SJCRH30 (cell line): ENCODE results near the gene KCND3. TPM values are rescaled to one million over a fixed set of nuclear protein-coding genes. Genes with fewer than 3 reads are reported as not detected.

Experiments used
- DNase-seq, 2 experiments: peaks; one replicate each; pipeline ENCODE4 v3.0.0-alpha.2; 2015 to 2020
- H3K27ac ChIP-seq: fragments of 250-450 bp; sonication (Bioruptor Pico); 2 replicates; pipeline ENCODE4 v1.5.1; 2020; ENCODE audit warnings: mild to moderate bottlenecking, moderate library complexity
- H3K27me3 ChIP-seq: fragments of 250-450 bp; sonication (Bioruptor Pico); 2 replicates; pipeline ENCODE4 v1.5.1; 2020; ENCODE audit warnings: mild to moderate bottlenecking, moderate library complexity
- H3K36me3 ChIP-seq: fragments of 250-450 bp; sonication (Bioruptor Pico); 2 replicates; pipeline ENCODE4 v1.5.1; 2020; ENCODE audit warnings: mild to moderate bottlenecking, moderate library complexity
- H3K4me1 ChIP-seq: fragments of 250-450 bp; sonication (Bioruptor Pico); 2 replicates; pipeline ENCODE4 v1.5.1; 2020; ENCODE audit warnings: mild to moderate bottlenecking, moderate library complexity
- H3K4me3 ChIP-seq: fragments of 250-450 bp; sonication (Bioruptor Pico); 2 replicates; pipeline ENCODE4 v1.5.1; 2020; ENCODE audit warnings: mild to moderate bottlenecking, moderate library complexity
- H3K9me3 ChIP-seq: fragments of 250-450 bp; sonication (Bioruptor Pico); replicated peaks from 2 replicates; pipeline ENCODE4 v1.5.1; 2020; ENCODE audit warnings: mild to moderate bottlenecking, moderate library complexity
- total RNA-seq: library from RNA; depleted of rRNA; stranded (reverse); fragments of >200 nt; shearing (Covaris generic); gene quantifications from 2 replicates; pipeline ENCODE4 v1.2.3, GENCODE V29; 2014

Gene KCND3
- total RNA-seq, 1 experiment from 2014 or later: 5.1 TPM

GRCh38 chr1:111904478-111905218 is 84.8 kb downstream of the KCND3 start:
- no peaks in the 10 kb centered on the region for H3K27me3 ChIP-seq
- H3K9me3 ChIP-seq: no peaks in the 10 kb centered on the region
- peak overlapping the region; percentile 99 for H3K27ac ChIP-seq
- DNase-seq: peak; percentile 94
- H3K36me3 ChIP-seq: no peaks in the 10 kb centered on the region
- peak overlapping the region; percentile 36 for H3K4me3 ChIP-seq
- H3K4me1 ChIP-seq: peaks cover 49% of the 10 kb centered on the region

DNA sequence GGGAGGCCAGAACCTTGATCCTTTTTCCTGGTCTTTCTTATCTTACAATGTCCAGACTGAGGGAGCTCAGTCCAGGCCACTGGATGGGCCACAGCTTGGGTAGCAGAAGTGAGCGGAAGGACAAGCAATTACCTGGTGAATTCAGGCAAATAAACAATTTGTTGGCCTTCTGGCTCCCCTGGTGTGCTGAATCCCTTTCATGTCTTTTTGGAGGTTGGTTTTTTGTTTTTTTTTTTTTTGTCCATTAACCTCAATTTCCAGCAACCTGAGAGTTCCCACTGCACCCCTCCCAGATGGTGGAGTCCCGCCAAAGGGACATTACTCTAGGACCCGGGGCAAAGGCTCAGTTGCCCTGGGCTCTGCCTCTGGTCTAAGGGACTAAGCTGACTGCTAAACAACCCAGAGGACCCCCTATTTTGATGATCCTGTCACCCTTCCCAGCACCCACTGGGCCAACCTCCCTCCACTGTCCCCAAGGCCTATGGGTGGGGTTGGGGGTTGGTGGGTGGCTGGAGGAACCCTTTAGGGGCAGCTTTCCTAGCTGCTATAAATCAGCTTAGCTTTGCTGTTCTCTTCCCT is 85.5 kb downstream of the KCND3 start:
- Histone ChIP-seq H3K9me3 (no peaks in the 10 kb centered on the region), H3K36me3 (no peaks in the 10 kb centered on the region), H3K4me3 (peak overlapping the region; percentile 36), H3K4me1 (peaks cover 49% of the 10 kb centered on the region), H3K27ac (peak overlapping the region; percentile 99), H3K27me3 (no peaks in the 10 kb centered on the region)
- peak in 1 of 2 experiments; percentile 33 for DNase-seq

- H3K4me3 ChIP-seq: no peak overlapping the region
- peak overlapping the region; percentile 99 for H3K27ac ChIP-seq
- H3K4me1 ChIP-seq: peaks cover 49% of the 10 kb centered on the region
- H3K27me3 ChIP-seq: no peaks in the 10 kb centered on the region
- H3K36me3 ChIP-seq: no peaks in the 10 kb centered on the region
- no peak for DNase-seq
- no peaks in the 10 kb centered on the region for H3K9me3 ChIP-seq
These were observed 86.2 kb downstream of the KCND3 start for GRCh38 chr1:111903148-111903870.

GRCh38 chr1:111895469-111895868 is 94.0 kb downstream of the KCND3 start:
- H3K4me3 ChIP-seq: no peak overlapping the region
- H3K27ac ChIP-seq: no peak overlapping the region
- no peaks in the 10 kb centered on the region for H3K36me3 ChIP-seq
- no peaks in the 10 kb centered on the region for H3K4me1 ChIP-seq
- no peaks in the 10 kb centered on the region for H3K9me3 ChIP-seq
- H3K27me3 ChIP-seq: no peaks in the 10 kb centered on the region
- peak in 1 of 2 experiments; percentile 28 for DNase-seq

DNA sequence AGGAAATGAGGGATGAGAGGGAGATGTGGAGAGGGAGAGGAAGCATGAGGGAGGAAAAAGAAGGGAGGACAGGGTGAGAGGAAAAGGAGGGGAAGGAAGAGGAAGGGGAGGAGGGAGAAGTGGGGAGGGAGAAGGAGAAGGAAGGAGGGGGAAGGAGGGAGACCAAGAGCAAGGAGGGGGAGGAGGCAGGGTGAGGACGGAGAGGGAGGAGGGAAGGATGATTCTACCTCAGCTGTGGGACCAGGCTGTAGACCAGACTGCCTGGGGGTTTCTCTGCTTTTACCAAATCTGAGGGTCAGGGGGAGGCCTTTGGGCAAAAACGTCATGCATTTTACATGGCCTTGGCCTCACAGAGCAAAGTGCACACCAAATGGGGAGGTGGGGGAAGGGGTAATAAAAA is 94.5 kb downstream of the KCND3 start:
- H3K4me1 ChIP-seq: no peaks in the 10 kb centered on the region

DNA sequence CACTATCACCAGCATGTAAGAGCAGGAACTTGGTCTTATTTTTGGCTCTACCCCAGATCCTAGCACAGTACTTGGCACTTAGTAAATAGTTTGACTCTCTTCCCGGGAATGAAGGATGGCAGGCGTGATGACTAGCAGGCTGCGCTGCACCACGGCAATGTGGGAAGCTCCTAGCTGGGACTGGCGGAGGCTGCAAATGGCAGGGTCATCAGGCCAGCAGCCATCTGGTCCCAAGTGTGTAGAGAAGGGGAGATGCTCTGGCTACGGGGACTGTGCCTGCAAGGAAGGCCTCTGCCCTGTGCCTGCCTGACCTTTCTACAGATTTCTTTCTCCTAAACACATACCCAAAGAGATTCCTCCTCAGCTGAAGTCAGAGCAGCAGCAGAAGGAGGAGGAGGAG is 95.0 kb downstream of the KCND3 start:
- Histone ChIP-seq H3K36me3 (no peaks in the 10 kb centered on the region), H3K4me1 (no peaks in the 10 kb centered on the region)
- DNase-seq: no peak

More for the DNA sequence above, 94.5 kb downstream of the KCND3 start:
- Histone ChIP-seq H3K4me3 (no peak overlapping the region), H3K27me3 (no peaks in the 10 kb centered on the region), H3K36me3 (no peaks in the 10 kb centered on the region), H3K9me3 (no peaks in the 10 kb centered on the region), H3K27ac (no peak overlapping the region)
- no peak for DNase-seq

DNA sequence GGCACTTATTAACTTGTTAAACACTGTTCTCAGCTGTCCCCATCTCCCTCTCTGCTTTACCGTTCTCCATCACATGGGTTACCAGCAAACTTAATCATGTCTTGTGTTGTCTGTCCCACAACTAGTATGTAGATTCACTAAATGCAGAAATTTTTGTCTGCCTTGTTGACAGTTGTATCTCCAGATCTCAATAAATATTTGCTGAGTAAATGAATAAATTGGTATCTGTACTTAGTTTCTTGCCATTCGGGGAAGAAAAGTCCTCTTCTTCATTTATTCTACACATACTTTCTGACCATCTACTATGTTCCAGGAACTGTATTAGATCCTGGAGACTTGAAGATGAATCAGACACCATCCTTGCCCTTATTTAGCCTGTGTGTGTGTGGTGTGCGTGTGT is 97.9 kb downstream of the KCND3 start:
- peaks cover 14% of the 10 kb centered on the region for H3K4me1 ChIP-seq
- H3K27me3 ChIP-seq: no peaks in the 10 kb centered on the region
- DNase-seq: no peak
- no peaks in the 10 kb centered on the region for H3K9me3 ChIP-seq
- no peak overlapping the region for H3K27ac ChIP-seq
- H3K36me3 ChIP-seq: no peaks in the 10 kb centered on the region
- H3K4me3 ChIP-seq: no peak overlapping the region

More for the DNA sequence above, 95.0 kb downstream of the KCND3 start:
- H3K4me3 ChIP-seq: no peak overlapping the region
- H3K9me3 ChIP-seq: no peaks in the 10 kb centered on the region
- no peak overlapping the region for H3K27ac ChIP-seq
- no peaks in the 10 kb centered on the region for H3K27me3 ChIP-seq

GRCh38 chr1:111888740-111889376 is 100.6 kb downstream of the KCND3 start:
- no peak for DNase-seq
- Histone ChIP-seq H3K9me3 (no peaks in the 10 kb centered on the region), H3K4me3 (no peak overlapping the region), H3K27me3 (no peaks in the 10 kb centered on the region), H3K27ac (no peak overlapping the region), H3K36me3 (no peaks in the 10 kb centered on the region), H3K4me1 (peaks cover 20% of the 10 kb centered on the region)

GRCh38 chr1:111887875-111888274 is 101.6 kb downstream of the KCND3 start:
- Histone ChIP-seq H3K9me3 (no peaks in the 10 kb centered on the region), H3K27me3 (no peaks in the 10 kb centered on the region), H3K27ac (no peak overlapping the region), H3K4me3 (no peak overlapping the region), H3K36me3 (no peaks in the 10 kb centered on the region), H3K4me1 (peaks cover 26% of the 10 kb centered on the region)
- no peak for DNase-seq

- H3K27me3 ChIP-seq: no peaks in the 10 kb centered on the region
- H3K36me3 ChIP-seq: no peaks in the 10 kb centered on the region
- H3K9me3 ChIP-seq: no peaks in the 10 kb centered on the region
- H3K4me3 ChIP-seq: no peak overlapping the region
- peak overlapping the region; percentile 29; the same call in 1 of the 2 replicates for H3K27ac ChIP-seq
- H3K4me1 ChIP-seq: peaks cover 30% of the 10 kb centered on the region
- no peak for DNase-seq
These were observed 102.1 kb downstream of the KCND3 start for GRCh38 chr1:111887385-111887784.

DNA sequence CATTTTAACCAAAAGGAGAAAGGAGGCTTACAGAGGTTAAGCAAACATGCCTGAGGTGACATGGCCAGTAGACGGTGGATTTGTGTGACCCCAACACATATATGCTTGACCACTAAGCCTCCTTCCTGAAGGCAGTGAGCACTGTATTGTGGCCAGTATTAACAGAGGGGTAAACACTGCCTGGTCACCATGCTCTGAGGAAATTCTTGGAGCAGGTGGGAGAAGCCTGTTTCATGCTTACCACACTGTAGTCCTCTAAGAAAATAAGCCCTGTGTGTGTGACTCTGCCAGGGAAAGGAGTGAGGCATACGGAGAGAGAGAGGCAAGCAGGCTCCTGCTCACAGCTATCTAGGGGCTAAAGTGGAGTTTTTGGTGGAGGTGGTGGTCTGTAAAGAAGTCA is 102.7 kb downstream of the KCND3 start:
- Histone ChIP-seq H3K27ac (peak overlapping the region; percentile 29), H3K4me3 (no peak overlapping the region), H3K36me3 (no peaks in the 10 kb centered on the region), H3K4me1 (peaks cover 36% of the 10 kb centered on the region), H3K27me3 (no peaks in the 10 kb centered on the region), H3K9me3 (no peaks in the 10 kb centered on the region)
- DNase-seq: peak; percentile 42 to 59

GRCh38 chr1:111884772-111885443 is 104.6 kb downstream of the KCND3 start:
- H3K4me3 ChIP-seq: no peak overlapping the region
- no peaks in the 10 kb centered on the region for H3K9me3 ChIP-seq
- peaks cover 49% of the 10 kb centered on the region for H3K4me1 ChIP-seq
- H3K27me3 ChIP-seq: no peaks in the 10 kb centered on the region
- no peak for DNase-seq
- H3K27ac ChIP-seq: no peak overlapping the region
- H3K36me3 ChIP-seq: no peaks in the 10 kb centered on the region

DNA sequence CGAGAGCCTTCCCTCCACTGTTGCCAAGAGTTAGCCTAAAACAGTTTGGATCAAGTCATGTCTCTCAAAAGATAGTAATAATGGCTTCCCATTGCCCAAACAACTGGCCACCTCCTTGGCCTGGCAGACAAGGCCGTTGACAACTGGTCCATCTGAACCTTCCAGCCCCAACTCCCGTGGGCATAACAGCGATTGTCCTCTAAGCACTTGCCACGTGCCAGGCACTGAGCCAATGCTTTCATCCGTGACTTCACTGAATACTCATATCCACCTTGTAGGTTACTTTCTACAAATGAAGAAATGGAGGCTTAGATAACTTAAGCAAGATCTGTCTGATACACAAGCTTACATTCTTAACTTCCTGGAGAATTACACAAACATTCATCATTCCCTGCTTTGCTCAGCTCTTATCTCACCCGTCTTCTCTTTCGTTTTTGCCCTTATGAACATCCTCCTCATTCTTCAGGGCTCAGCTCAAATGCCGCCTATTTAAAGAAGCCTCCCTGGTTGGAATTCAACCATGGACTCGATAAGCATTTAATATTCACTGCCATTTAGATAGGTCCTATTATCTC is 106.4 kb downstream of the KCND3 start:
- Histone ChIP-seq H3K27ac (peak overlapping the region; percentile 46; the same call in 1 of the 2 replicates), H3K4me1 (peaks cover 63% of the 10 kb centered on the region), H3K36me3 (no peaks in the 10 kb centered on the region), H3K9me3 (no peaks in the 10 kb centered on the region), H3K27me3 (no peaks in the 10 kb centered on the region), H3K4me3 (no peak overlapping the region)
- no peak for DNase-seq

DNA sequence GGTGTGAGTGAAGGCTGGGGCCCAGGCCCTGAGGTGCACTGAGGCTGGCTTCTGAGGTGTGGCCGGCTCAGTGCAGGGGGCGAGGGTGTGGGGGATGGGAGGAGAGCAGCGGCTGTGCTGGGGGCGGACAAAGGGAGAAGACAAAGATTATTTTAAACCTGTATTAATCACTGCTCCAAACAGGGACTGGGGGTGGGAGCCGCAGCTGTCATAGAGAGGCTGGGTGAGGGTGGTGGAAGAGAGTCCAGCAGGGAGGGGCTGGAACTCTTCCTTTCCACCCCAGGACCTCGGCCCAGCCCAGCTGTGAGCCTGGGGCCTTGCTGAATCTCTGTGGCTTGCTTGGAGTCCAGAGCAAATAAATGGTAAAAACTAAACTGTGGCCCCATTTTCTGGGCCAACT is 106.9 kb downstream of the KCND3 start:
- Histone ChIP-seq H3K27ac (peak overlapping the region; percentile 46), H3K4me1 (peaks cover 61% of the 10 kb centered on the region), H3K4me3 (no peak overlapping the region), H3K27me3 (no peaks in the 10 kb centered on the region), H3K9me3 (no peaks in the 10 kb centered on the region), H3K36me3 (no peaks in the 10 kb centered on the region)
- DNase-seq: peak; percentile 75 to 76
